ENCODE data around the gene C15orf62.
A peak's percentile ranks its signal among the peaks of the same experiment; 100 is the strongest.

C15orf62 gene, protein sequence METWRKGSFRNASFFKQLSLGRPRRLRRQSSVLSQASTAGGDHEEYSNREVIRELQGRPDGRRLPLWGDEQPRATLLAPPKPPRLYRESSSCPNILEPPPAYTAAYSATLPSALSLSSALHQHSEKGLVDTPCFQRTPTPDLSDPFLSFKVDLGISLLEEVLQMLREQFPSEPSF

DNA sequence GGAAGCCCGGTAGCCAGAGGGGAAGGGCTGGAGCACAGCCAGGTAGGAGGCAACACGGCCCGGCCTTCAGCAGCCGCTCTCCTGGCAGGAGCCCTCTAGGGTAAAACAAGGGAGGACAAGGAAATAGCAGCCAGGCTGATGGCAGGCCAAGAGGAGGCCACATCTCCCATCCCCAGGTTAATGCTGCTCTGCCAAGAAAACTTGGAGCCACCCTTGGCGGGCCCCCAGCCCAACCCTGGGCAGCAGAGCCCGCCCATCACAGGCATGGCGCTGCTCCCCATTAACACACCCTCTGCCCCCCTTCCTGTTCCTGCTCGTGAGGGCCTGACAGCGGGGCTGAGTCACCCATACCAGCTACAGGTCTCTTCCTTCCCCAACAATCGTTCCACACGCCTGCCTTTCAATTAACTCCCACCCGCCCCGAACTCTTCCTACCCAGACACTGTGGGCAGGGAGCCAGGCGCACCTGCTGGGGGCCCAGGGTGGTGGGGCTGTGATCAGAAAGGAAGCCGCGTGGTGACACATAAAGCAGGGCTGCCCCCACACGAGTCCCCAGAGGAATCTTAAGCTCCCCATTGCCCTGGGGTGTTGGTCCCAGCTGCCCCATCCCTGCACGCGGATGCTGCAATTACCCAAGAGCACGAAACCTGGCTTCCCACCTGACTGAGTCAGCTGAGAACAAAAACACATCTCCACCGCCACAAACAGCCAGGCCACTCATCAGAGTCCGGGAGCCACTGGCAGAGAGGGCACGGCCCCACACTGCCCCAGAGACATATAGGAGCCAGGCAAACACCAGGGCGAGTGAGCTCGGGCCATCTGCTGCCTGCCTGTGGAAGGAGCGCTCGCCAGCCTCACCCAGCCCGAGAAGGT is at the start of gene C15orf62:
Gene C15orf62, plus strand, starts transcription at position 707 of the 873 bp plus-strand sequence. CDS start 516 bp downstream, outside the sequence.
- DNase-seq (ENCODE audit: low spot score) = peak; percentile 96

DNA sequence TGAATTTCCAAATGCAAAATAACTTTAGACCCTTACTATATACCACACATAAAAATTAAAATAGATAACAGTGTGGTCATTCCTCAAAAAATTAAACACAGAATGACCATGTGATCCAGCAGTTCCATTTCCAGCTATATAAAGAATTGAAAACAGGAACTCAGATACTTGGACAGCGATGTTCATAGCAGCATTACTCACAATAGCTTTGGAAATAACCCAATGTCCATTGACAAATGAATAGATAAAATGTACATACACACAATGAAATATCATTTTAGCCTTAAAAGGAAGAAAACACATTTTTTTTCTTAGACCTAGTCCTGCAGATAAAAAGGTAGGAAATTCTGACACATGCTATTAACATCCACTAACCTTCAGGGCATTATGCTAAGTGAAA is 48.1 kb upstream of the C15orf62 start:
- DNase-seq (ENCODE audit: low spot score) = no peak

DNA sequence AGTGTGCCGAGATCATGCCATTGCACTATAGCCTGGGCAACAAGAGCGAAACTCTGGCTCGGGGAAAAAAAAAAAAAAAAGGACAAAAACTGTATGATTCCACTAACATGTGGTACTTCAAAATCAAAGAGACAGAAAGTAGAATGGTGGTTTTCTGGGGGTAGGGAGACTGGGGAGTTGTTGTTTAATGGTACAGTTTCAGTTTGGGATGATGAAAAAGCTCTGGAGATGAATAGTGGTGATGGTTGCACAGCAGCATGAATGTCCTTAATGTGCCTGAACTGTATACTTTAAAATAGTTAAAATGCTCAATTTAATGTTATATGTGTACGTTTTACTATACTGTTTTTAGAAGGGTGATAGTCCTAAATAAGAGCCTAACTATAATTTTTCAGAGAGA is 47.4 kb upstream of the C15orf62 start:
- DNase-seq (ENCODE audit: low spot score) = no peak

DNA sequence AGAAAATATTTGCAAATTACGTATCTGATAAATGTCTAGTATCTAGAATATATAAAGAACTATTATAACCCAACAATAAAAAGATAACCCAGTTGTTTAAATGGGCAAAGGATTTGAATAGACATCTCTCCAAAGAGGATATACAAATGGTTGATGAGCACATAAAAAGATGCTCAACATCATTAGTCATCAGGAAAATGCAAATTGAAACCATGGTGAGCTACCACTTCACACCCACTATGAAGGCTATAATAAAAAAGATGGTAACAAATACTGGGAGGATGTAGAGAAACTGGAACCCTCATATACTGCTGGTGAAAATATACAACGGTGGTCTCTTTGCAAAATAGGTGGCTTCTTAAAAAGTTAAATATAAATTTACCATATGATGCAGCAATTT is 46.8 kb upstream of the C15orf62 start:
- DNase-seq (ENCODE audit: low spot score) = peak; percentile 21

DNA sequence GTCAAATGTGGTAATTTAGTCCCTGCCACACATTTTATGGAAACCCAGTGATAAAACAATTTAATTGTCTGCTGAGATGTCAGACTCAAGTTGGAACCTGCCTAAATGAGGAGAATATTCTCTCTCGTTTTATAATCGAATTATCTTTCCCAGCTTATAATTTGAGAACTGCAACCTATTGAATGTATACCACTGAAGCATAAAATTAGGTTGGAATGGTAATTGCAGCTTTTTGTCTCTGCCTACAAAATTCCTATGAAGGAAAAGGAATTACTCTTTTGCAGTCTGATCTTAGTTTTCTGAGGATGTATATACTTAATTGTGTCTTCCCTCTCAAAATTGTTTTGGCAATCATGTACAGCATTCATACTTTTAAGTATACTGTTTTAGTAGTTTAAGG is 45.9 kb upstream of the C15orf62 start:
- DNase-seq (ENCODE audit: low spot score) = no peak

DNA sequence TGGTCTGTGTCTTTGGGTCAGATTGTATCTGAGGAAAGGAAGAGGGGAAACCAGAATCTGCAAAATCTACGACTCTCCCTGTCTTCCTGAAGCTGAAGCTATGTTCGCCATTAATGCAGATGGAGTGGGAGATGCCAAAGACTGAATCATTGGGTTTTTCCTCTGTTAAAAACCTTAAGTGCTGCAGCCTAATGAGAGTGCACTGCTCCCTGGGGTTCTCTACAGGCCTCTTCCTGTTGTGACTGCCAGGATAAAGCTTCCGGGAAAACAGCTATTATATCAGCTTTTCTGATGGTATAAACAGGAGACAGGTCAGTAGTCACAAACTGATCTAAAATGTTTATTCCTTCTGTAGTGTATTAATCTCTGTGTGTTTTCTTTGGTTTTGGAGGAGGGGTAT is 38.7 kb upstream of the C15orf62 start:
- DNase-seq (ENCODE audit: low spot score) = no peak

DNA sequence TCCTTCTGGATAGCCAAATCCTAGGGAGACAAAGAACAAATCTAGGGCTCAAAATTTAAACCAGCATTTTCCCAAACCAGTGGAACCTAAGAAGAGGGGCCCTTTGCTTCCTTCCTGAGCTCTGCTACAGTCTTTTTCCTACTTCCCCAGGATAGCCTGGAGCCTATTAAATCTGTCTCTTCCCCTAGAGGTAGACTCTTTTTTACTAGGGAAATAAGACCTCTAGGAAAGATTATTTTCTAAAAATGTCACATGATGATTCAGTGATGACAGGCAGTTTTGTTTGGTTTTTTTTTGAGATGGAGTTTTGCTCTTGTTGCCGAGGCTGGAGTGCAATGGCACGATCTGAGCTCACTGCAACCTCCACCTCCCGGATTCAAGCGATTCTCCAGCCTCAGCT is 33.2 kb upstream of the C15orf62 start:
- DNase-seq (ENCODE audit: low spot score) = no peak

DNA sequence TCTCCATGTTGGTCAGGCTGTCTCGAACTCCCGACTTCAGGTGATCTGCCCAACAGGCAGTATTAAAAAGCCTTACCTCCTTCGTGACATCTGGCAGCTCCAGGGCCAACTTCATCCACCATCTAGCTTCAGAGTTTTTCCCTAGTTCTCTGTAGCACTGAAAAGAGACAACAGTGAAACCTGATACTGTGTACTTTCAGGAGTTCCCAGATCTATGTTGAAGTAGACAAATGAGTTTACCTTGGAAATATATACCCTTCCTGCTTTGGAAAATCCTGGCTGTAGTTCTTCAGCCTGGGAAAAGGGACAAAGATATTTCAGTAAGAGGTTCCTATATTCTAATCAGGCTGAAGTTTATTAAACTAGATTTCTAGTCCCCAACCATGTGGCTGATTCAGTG is 32.7 kb upstream of the C15orf62 start:
- no peak for DNase-seq (ENCODE audit: low spot score)

DNA sequence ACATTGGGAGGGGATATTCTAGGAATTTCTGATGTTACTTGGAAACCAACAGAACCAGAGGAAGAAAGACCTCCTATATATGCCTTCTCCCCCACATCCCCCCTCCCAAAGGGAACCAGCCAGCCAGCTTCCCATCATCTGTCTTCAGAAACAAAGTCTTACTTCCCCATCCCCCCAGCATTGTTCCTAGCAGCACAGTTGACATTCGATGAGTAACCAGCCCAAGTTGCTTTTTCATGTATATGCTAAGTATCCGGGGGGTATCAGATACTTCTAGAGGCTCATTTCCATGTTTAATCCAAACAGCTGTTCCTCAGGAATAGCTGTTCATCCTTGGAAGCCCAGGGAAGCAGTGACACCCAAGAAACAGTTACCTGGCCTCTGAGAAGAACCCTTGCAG is 30.7 kb upstream of the C15orf62 start:
- no peak for DNase-seq (ENCODE audit: low spot score)

DNA sequence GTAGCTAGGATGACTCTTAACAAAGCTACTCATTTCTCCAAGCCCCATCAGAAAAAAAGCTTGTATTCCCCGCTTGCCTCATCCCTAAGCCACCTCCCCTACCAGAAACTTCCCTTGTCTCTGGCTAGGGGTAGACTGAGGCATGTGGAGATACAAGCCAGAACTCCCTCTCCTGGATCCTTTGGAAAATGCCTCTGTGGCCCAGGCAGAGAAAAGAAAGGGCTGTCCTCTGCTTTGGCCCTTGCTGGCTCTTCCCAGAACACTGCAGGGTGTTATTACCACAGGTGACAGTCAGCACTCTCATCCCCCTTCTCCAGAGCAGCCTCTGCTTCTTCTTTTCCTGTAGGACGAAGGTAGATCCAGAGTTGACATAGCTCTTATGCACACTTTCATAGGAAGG is 29.9 kb upstream of the C15orf62 start:
- no peak for DNase-seq (ENCODE audit: low spot score)

DNA sequence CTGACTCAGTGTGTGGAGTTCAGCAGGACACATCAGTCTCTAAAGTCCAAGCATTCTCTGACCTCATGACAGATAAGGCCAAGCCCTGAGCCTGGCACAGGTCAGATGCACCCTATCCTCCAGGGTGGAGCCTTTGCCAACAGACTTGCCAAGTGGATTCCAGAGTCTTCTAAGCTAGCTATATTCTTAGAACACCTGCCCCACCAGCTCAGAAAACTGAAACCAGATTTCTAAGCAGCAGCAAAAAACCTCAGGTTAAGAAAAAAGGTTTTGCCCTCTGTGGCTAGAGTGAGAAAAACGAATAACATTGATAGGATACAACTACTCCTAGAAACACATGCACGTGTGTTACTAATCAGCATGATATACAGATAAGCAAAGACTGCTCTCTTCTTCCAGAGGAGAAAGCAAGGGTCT is 26.3 kb upstream of the C15orf62 start:
- DNase-seq (ENCODE audit: low spot score) = no peak

DNA sequence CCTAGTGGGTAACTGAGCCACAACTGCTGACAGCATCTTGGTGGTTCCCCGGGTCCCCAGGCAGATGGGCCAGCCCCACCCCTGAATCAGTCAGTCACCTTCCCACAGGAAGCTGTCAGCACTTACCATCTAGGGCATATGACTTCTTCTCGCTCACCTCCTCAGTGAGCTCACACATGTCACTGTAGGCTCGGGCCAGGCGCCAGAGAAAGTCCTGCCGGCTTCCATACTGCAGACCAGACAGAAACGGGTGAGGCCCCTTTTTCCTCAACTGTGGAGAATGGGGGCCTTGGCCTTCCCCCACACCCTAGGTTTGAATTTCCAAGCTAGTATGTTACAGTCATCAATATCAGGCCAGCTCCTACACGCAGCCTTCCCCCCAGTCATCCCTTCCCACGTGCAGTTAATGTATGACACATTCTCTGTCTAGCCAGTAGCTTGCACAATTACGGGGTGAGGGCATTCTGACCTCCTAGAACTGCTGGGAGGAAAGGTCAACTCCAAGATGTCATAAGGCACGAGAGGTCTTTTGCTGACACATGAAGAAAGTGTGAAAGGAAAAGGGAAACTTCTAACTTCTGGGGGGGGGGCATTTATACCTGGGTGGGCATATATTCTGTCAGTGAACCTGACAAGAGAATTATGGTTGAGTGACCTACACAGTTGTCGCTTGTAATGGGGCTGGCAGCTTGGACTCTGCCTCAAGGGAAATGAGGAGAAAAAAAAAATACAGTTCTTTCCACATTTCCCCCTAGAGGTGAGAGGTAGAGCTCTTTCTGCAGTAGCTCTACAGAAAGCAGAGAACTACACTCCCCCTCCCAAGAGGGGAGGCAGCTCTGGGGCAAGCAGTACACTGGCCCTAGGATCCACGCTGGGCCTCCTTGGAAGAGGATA is 25.6 kb upstream of the C15orf62 start:
- peak; percentile 75 for DNase-seq (ENCODE audit: low spot score)

DNA sequence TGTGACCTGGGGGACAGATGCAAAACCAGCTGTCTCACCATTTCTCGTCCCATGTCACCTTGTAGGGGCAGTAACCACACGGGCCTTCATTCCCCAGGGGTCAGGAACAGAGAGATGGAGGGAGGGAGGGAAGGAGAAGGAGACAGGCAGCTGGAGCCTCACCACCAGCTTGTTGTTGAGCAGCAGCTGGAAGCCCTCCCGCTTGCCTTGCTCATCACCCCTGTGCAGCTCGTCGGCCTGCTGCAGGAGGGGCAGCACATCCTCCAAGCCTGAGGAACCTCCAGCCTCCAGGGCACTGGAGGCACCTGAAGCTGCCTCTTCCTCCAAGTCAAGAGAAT is 25.0 kb upstream of the C15orf62 start:
- DNase-seq (ENCODE audit: low spot score) = no peak

DNA sequence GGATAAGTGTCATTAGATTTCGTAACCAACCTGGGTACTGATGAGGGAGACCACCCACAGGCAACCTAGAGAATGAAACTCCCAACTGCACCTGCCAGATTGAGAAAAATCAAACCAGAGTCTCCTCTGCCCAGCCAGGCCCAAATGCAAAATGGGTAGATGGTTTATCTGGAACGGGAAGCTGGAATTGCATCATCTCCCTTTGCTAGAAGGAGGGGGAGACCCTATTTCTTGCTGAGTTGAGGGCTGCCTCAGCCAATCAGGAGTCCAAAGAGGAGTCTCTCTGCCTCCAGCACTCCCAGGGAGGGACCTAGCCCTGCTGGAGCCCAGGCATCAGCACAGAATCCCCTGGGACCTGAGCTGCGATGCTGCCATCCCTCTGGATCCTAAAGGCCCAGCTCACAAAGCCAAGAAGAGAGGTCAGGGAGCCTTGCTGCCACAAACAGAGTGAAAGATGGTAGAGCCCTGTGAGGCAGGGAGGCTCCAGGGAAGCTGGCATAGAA is 22.8 kb upstream of the C15orf62 start:
- DNase-seq (ENCODE audit: low spot score) = no peak

DNA sequence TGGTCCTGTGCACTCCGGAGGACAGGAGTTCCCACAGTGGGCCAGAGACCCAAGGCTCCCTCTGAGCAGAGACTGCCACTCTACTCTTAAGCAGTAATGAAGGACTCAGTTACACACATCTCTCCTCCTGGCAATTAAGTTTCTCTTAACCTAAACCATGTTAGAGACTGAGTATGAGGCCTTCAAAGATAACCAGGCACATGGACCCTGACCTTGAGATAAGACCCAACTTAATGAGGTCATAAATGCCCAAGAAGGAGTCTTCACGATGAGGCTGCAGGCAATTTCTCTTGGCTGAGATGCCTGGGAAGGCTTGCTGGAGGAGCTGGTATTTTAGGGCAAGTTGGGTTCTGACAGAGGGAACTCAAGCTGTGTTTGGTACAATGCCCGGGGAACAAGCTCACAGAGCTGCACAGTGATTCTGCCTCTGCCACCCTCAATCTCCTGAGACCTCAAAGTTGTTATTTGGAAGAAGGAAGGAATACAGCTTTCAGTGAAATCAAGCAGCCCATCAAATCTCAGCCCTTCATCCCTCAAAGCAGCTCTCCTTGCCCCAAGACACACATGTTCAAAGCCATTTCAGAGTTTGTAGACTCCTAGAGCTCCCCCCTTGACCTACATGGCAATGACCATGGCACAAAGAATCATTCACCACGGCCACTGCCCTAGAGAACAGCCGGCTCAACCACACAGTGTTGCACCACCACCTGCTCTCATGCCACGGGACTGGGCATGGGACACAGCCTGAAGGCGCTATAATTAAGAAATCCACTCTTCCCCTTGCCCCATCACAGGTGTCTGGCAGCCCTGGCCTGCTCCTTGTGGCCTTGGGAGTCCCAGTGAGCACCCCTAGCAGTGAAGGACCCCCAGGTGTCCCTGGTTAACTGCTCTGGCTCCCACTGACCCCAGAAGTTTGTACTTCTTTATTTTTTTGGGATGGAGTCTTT is 21.8 kb upstream of the C15orf62 start:
- DNase-seq (ENCODE audit: low spot score) = no peak

DNA sequence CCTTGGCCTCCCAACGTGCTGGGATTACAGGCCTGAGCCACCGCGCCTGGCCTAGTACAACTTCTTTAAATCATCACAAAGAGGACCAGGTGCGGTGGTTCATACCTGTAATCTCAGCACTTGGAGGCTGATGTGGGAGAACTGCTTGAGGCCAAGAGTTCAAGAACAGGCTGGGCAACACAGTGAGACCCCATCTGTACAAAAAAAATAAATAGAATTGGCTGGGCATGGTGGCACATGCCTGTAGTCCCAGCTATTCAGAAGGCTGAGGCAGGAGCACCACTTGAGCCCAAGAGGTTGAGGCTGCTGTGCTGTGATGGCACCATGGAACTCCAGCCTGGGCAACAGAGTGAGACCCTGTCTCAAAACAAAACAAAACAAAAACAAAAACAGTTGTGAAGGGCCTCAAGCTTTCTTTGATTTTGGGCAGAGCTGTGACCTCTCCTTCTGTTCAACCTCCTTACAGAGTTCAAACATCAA is 20.6 kb upstream of the C15orf62 start:
- DNase-seq (ENCODE audit: low spot score) = no peak

DNA sequence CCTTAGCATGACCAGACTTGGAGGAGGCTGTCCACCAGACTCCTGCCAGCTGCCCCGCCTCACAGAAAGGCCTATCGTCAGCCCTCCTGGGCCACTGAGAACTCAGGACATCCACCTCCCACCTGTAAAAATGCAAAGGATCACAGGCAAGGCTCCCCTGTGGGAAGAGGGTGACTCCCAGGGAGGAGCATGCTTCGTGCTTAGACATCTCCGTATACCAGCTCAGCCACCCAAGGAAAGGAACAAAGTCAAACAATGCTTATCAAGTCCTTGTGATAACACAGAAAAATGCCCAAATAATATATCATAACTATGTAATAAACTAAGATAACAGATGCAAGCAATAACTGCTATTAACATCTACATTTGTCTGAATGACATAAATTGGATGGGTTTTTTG is 18.9 kb upstream of the C15orf62 start:
- DNase-seq (ENCODE audit: low spot score) = no peak

DNA sequence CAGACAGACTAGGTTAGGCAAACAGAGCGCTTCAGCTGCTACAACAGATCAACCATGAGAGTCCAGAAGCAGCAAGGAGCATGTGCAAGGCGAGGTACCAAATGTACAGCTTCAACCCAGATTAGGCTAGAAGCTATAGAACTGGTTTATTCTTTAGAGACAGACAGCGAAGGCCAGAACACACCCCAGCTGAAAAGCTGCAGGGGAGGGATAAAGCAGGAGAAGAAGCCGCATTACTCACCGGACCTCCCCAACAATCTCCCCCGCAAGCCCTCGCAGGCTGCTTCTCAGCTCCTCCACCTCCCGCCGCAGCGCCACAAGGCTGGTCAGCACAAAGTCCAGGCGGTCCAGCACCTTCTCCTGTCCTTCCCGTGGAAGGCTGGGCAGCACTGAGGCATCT is 18.0 kb upstream of the C15orf62 start:
- no peak for DNase-seq (ENCODE audit: low spot score)

DNA sequence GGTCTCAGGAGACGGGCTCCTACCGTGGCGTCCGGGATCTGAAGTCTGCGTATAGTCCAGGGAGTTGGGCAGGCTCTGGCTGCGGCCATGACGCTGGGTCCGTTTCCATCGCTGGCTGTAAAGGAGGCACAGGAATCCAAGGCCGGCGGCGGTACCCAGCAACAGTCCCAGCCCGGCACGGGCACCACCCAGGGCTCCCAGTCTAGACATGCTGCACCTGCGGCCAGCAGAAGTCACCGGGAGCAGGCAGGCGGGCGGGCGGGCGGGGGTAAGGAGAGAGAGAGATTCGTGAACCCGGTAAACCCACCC is 15.3 kb upstream of the C15orf62 start:
- DNase-seq (ENCODE audit: low spot score) = peak; percentile 30

DNA sequence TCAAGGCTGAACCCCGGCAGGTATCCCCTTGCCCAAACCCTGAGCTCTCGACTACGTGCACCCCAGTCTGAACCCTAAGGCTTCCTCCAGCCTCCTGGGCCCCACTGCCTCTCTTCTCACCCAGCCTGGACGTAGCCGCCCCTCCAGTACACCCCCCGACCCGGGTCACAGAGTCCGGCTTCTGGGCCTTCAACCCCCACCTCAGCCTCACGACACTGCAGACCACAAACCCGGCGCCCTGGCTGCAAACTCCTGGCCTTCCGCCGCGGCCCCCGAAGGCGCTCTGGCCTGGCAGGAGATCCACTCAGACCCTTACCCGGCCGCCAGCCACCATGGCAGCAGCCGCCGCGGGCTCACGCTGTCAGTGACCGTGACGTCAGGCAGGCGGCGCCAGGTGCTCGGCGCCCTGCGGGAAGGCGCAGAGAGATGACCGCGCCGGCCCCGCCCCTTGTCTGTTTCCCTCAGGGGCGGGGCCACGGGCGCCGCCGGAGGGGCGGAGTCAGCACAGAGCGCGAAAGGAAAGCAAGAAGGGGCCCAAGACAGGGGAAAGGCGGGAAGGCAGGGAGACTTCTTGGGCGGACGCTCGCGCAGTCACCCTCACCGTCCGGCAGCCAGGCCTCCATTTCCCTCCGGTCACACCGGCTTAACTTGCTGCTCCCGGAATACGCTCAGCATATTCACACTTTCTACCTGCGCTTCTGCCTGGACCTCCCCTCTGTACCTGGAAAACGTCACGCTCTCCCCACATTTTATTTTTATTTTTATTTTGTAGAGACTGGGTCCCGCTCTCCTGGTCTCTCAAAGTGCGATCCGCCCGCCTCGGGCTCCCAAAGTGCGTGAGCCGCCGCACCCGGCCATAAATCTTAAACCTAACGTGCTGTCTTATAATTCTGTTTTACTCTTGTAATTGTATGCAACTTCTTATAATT is 14.6 kb upstream of the C15orf62 start, which contains the start of gene RMDN3:
Gene RMDN3, minus strand, starts transcription at position 372 of the 929 bp plus-strand sequence. CDS start 471 bp downstream, outside the sequence.
- DNase-seq (ENCODE audit: low spot score) = peak; percentile 94
